NCI-H2107 treated with DMSO at 0.1 percent for 48 hours (cell line): ENCODE results near the gene ZFYVE21.
A peak's percentile ranks its signal among the peaks of the same experiment; 100 is the strongest.

Source experiments
- DNase-seq: peaks from one replicate; lab custom pipeline; 2025; ENCODE audit not compliant: unreplicated experiment; lab: John Stamatoyannopoulos, UW

Gene ZFYVE21

DNA sequence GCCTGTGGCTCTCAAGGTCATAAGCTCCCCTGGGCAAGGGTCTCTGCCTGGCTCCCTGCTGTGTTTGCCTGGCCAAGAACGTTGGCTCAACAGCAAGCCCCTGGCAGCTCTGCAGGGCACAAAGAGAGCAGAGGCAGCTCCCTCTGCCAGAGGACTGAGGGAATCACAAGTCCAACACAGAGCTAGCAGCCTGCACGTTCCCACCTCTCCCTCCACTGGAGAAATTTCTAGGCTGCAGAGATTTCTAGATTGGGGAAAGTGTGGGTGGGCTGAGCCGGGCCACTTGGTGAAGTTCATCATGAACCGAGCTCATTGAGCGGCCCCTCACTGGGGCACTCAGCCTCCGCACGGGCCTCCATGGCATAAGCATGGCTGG lies 19.8 kb downstream of the ZFYVE21 start:
- DNase-seq, result no peak

DNA sequence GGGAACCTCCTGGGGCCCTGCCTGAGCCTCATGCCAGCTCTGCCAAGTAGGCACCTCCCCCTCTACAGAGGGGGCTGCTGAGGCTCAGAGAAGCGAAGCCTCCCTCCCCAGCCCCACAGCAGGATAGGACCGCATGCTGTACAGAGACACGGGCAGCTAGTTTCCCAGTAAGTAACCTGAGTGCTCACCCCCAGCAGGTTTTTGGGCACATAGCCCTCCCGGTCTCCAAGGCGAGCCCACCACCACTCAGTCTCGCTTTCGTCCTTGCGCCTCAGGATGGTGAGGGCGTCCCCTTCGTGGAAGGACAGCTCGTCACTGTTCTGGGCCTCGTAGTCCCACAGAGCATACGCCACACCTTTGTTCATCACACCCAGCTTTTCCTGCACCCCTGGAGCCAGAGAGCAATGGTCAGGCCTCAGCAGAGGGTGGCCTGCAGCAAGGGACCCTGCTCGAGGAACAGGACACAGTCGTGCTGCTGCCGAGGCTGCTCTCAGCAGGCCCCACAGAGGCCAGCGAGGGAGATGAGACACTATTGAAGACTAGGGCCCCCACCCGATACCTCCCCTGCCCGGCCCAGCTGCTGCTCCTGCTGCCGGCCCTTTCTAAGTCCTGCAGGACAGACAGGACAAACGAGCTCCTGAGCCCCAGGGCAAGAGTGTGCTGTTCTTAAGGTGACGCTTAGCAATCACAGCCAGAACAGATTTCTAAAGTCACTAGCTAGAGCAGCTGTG lies 20.4 kb downstream of the ZFYVE21 start:
- no peak for DNase-seq

DNA sequence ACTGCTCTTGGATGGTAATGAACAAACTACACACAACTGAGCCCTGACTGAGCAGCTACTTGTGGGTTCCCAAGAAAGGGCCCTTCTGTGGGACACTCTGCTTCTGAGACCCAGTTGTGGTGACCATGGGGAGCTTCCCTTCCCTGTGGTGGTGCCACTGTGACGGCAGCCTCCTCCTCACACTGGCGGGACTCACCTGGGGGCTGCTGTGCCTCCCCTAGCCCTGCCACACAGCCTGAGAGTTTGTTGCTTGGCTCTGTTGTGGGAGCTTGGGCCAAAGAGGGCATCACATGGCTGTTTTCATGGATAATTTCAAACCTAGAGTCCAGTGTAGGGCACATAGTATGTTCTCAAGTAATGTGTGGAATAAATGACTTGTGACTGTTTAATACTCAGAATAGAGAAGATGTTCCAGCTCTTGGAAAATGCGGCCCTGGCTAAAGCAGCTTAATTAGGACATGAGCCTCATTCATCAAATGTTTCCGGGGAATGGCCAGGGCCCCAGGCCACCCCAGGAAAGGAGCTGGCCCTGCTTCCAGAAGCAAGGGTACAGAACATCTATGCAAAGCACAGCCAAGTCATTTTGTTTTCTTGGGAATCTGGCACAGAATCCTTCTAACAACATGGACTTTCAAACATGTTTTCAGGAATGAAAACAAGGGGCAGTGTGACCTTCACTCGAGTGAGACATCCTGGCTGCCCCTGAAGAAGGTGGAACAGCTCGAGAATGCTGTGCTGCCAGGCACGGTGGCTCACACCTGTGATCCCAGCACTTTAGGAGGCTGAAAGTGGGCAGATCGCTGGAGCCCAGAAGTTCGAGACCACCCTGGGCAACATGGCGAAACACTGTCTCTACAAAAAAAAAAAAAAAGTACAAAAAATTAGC lies 21.2 kb downstream of the ZFYVE21 start:
- no peak for DNase-seq

DNA sequence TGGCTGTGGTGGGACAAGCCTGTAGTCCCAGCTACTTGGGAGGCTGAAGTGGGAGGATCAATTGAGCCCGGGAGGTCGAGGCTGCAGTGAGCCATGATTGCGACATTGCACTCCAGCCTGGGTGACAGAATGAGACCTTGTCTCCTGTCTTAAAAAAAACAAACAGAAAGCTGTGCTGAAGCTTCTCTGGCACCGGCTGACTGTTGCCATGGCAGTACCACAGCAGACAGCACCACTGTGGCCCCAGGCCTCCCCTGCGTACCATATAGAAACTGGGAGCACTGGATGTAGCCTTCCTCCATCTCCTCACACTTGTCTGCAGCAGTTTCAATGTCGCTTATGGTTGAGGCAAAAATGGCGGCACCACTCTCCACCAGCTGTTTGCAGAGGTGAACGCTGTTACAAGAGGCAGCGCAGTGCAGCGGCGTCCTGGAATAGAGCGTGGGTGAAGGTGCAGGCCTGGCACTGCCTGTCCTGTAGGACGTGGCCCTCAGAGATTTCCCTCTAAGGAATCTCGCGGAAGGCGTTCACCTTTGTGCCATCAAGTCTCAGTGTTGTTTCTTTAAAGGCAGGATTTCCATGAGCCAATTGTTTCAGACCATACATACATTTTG lies 21.9 kb downstream of the ZFYVE21 start:
- DNase-seq, result no peak

DNA sequence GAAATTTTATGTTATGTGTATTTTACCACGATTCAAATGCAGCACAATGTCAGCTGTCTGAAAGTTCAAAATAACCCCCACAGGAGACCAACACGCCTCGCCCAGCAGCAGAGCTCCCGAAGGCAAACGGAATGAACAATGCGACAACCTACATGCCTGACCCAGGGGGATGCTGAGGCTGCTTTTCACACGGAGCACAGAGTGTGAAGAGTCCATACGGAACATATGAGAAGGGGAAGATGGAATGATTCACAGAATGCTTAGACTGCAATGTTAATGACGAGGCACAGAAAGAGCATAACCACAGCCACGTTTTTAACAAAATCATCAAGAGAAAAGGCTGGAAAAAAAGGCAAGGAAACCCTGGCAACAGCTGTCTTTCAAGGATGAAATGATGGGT lies 22.6 kb downstream of the ZFYVE21 start:
- no peak for DNase-seq

DNA sequence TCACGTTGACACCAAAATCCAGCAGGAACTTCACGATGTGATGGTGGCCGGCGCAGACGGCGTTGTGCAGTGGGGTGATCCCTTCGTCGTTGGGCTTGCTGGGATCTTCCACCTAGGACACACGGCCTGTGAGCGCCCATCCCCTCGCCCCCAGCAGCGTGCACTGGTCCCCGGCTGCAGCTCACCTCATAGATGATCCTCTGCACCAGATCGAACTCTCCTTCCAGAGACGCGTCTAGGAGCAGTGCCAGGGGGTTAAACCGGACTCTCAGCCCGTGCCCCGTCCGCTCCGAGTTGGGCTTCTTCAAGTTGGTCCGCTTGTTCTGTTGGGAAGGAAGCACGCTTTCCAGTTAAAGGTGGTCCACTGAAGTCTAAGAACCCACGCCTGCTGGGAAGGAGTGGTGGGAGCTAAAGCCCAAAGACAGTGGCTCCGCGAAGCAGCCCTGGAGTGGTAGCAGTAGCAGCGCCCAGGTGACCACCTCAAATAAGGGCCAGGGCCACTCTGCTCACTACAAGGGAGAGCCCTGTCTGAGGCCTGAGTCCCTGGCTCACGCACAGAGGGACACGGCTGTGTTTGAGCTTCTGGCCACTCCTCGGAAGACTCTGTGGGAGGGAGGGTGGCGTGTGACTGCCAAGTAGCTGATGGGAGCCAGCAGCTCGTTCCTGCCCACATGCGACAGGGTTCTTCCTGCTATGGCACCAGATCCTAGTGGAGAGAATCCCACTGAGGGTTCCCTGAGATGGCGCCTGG lies 23.3 kb downstream of the ZFYVE21 start:
- no peak for DNase-seq

DNA sequence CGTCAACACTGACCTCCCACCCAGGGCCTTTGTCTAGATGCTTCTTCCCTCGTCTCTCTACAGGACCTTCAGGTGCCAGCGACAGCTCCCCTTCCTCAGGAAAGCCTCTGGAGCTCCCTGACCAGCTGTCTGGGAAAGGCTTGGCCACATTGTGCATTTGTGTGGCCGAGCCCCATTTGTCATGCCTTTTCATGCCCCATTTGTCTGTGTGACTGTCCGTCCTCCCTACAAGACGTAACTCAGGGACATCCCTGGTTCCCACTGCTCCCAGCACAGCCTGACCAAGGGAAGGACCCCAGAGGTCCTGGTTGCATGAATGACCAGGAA lies 23.8 kb downstream of the ZFYVE21 start:
- no peak for DNase-seq

DNA sequence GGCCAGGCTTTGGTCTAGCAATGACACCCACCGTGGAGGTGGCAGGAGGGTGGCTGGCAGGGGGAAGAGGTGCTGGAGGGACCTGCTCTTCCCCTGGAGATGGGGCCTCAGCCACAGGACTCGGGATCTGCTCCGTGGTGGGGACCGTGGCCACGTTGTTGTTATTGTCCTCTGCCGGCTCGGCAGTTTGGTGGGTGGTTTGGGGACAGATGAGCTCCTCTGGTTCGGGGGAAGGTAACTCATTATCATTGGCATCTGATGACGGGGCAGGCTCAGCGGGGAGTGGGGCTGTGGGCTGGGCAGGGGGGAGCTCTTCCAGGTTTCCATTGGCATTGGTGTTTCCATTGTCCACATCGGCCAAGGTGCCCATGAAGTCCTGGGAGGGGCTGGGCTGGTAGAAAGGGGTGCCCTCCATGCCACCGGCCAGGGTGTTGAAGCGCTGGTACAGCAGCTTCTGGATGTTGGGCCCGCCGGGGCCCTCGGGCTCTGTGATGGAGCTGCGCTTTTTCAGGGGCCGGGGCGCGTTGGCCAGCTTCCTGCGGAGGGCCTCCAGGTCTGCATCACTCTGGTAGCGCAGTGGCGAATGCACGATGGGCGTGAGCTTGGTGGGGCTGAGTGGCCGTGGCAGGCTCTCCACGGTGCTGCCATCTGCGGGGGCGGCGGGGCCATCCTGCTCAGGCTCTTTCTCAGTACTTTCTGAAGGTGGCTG lies 24.3 kb downstream of the ZFYVE21 start:
- no peak for DNase-seq

DNA sequence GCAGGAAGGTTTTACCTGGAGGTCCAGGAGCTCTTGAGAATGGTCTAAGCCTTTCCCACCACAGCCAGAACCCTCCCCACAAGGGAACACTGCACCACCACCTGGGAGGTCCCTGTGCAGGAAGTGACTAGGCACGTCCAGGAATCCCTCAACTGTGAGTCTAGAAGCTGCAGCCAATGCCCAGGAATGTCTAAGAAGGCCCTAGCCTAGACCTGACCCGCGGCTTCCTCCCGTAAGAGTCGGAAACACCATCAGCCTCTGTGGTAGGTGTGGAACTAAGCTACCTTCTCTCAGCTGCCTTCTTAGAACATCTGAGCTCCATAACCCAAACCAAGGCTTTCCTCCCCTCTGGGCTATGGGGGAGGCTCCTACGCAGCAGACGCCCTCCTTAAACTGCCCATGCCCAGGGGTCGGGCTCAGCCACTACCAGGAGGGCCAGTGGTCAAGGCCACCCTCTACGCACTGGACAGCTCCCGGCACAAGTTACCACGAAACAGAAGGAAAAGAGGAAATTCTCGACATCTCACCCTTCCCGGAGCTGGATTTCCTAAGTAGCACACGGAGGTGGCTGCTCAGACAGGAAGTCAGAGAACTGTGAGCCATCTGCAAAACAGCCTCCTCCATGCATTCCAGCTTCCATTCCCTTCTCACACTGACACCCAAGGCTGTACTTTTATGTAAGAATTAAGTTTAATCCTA lies 25.5 kb downstream of the ZFYVE21 start:
- no peak for DNase-seq

DNA sequence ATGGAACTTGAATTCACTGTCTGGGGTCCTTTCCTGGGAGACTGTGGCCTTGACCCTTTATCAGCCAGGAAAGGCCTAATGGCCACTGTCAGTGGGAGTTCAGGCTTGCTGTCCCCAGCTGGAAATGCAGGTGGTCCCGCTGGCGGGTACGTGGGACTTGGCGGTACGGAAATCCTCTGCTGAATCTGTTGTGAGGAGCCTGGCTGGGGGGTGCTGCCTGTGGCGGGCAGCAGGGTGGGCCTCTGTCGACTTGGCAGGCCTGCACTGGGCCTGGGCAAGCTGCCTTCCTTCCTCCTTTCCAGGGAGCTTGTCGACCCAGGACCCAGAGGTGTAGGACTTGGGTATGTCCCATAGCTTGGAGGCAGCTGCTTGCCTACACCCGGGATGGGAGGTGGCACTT lies 26.3 kb downstream of the ZFYVE21 start:
- DNase-seq, result no peak

DNA sequence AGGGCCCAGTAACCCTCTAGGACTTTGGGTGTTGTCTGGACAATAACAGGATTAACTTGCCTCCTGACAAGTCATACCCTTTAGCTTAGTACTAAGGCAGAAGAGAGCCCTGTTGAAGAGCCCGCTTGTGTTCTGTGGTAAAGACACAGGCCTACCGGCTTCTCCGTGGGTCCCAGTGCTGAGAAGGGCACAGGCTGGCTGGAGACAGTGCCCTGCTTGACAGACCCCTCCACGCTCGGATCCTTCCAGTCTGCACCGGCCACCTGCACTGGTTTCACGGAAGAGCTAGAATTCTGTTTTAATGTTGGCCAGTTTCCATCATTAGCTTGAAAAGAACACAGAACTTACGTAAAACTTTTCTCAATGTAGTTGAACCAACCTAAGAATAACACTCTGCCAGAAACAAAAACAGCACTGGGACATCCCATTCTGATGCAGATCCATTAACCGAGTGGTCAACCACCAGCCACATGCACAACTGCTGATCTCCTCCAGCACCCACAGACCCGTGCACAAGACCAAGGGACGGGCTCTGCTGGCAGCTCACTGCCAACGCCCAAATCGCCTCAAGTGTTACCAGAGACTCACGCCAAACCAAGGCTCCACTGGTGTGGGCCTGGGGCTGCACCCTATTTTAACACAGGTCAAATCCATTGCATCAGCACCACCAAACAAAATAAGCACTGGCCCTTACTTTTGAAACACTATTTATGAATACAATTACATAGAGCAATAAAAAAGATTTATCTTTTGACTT lies 27.1 kb downstream of the ZFYVE21 start:
- no peak for DNase-seq

DNA sequence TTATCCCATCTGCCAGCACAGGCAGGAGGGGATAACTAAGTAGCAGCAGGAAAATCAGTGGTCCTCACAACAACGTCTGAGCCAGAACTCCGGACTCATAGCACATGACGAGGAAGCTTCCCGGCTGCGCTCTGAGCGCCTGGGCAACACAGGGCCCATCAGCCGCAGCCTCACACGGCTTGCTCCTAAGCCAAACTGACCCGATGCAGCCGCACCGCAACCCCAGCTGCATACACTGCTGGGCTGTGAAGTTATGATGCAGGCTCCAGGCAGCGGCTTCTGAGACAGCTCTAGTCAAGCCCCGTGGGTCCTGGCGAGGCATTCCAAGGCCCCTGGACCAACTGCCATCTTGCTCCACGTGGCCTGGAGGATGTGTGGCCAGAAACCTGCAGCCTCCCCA lies 28.1 kb downstream of the ZFYVE21 start:
- DNase-seq, result no peak

DNA sequence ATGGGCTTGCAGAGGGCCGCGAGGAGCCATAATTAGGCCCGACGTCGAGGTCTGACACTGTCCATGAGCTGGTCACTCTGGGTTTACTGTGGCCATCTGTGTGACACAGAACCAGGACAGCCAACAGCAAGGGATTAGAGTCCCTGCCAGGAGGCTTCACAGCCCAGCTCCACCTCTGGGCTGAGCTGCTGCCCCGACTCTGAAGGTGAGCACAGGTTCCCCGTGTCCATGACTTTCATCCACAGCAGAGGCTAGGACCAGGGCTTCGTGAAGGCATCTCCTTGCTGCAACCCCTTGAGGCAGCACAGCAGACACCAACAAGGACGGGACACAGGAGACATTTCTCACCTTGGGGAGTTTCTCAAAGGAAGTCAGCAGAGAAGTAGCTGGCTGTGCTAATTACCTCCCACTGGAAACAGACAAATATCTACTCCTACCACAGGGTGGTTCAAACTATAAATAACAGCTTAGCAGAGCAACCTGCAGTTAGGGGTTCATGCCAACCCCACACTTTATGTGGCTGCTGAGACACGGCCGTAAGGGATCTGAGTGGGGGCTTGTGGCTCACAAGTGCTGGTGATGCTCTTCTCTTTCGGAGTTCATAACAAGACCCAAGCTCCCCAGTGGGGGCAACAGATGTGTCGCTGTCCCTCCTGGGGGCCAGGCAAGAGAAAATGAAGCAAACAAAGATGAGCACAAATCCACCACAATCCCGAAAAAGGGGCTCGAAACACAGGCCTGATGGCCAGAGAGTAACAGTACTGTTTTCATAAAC lies 29.2 kb downstream of the ZFYVE21 start:
- DNase-seq, result no peak

DNA sequence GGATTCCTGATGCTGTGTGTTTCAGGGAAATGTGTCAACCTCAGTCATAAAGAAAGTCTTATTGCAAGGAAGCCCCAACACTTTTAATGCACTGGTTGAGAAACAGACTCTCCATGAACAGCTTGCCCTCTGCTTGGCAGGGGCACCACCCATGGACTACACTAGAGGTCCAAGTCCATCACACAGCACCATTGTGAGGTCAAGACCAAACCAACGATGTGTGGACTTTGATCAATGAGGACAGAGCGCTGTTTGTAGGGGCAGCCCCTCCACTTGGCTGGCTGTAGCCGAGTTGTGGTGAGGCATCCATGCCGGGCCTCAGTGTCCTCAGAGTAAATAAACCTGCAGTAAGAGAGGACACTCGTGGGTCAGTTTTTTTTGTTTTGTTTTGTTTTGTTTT lies 29.8 kb downstream of the ZFYVE21 start:
- no peak for DNase-seq

DNA sequence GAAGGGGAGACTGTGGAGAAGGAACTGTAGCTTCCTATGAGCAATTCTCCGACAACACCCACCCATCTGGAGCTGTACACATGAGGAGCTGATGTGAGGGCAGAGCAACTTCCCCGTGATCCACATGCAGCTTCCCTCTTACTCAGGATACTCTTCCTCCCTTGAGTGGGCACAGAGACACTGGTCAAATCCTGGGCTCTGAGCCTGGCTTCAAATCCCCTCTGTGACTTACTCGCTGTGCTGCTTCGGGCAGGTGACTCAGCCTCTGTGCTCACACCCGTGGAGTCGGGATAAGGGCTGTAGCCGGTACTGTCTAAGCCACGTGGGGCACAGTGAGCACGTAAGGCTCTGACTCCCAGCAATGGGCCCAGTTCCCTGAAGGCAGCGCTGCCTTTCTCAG lies 31.1 kb downstream of the ZFYVE21 start:
- no peak for DNase-seq

DNA sequence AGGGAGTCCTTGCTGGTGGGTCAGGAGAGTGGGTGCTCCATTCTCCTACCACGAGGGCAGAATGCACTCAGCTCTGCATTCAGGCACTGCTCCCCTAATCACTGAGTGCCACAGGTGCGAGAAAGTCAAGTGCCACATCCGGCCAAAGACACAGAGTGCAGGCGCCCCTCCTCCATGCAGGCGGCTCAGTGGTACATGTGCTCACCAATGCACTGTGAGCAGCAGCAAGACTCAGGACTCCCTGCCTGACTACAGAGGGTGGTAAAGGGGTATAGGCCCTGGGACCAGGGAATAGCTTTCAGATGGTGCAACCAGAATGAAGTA lies 32.9 kb downstream of the ZFYVE21 start:
- DNase-seq, result peak; percentile 34

DNA sequence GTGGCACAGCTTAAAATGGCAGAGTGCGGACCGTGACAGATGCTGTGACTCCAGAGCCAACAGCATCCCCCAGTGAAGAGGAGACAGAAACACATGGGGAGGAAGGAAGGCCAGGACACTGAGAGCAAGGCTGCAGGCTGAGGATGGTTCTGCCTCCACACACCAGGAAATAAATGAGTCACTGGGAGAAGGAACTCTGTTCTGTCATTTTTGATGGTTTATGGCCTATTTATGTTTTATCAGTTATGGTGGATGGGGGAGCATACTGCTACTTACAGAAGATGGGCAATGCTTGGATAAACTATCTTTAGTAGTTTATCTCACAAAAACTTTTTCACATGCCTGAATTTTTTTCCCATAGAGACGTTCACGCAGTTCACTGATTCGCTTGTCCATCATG lies 33.8 kb downstream of the ZFYVE21 start:
- no peak for DNase-seq

DNA sequence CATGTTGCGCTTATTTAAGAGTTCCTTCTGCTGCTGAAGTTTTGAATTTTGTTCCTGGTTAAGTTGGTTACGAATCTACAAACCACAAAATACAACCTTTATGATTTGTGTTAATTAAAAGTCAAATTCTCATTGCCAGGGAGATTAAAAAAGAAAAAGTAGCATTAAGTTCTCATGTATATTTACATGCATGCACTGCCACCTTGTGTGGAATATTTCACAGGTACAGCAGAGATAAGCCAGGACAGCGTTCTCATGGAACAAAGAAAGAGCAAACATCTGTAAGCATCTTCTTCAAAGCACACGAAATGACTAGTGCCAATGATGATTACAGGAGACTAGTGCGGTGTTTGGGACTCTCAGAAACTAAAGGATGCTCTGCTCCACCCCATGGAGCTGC lies 34.2 kb downstream of the ZFYVE21 start:
- DNase-seq, result no peak

DNA sequence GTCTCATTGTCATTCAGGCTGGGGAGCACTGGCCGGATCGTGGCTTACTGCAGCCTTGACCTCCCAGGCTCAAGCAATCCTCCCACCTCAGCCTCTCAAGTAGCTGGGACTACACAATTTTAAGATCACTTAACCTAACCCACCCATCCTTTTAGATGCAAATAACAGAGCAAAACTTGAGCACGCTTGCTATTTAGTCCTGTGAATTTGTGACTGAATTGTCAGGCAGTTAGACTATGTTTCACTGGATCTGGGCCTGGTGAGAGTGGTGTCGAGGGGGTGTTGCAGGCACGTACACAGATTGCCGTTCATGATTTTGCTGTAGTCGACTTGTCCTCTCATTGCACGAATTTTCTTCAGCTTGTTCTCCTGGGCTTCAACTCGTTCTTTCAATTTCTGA lies 38.2 kb downstream of the ZFYVE21 start:
- DNase-seq, result no peak
